Parathyroid adenoma (tissue), 2 donors: ENCODE data around the gene SEPTIN5.

Source experiments
- H2AFZ ChIP-seq: fragments of 300-600 bp; sonication (generic); one replicate; pipeline ENCODE4 v1.7.0; 2017; ENCODE audit warnings: antibody characterized with exemption, mild to moderate bottlenecking
- H3K27ac ChIP-seq: fragments of 300-600 bp; sonication (generic); one replicate; pipeline ENCODE4 v1.7.0; 2017
- H3K27me3 ChIP-seq: fragments of 300-600 bp; sonication (generic); one replicate; pipeline ENCODE4 v1.7.0; 2017; ENCODE audit warnings: low read length; ENCODE audit not compliant: control insufficient read depth, insufficient read depth
- H3K36me3 ChIP-seq: fragments of 300-600 bp; sonication (generic); one replicate; pipeline ENCODE4 v1.7.0; 2017; ENCODE audit warnings: low read length; ENCODE audit not compliant: control insufficient read depth, insufficient read depth
- H3K4me1 ChIP-seq: fragments of 300-600 bp; sonication (generic); one replicate; pipeline ENCODE4 v1.7.0; 2017; ENCODE audit warnings: control low read depth
- H3K4me2 ChIP-seq: fragments of 300-600 bp; sonication (generic); one replicate; pipeline ENCODE4 v1.7.0; 2017; ENCODE audit warnings: low read length
- H3K4me3 ChIP-seq: fragments of 300-600 bp; sonication (generic); one replicate; pipeline ENCODE4 v1.7.0; 2017; ENCODE audit warnings: low read depth, low read length
- H3K79me2 ChIP-seq: fragments of 300-600 bp; sonication (generic); one replicate; pipeline ENCODE4 v1.7.0; 2017; ENCODE audit warnings: control low read depth
- H3K9ac ChIP-seq: fragments of 300-600 bp; sonication (generic); one replicate; pipeline ENCODE4 v1.7.0; 2017; ENCODE audit warnings: mild to moderate bottlenecking
- H3K9me3 ChIP-seq: fragments of 300-600 bp; sonication (generic); one replicate; pipeline ENCODE4 v1.7.0; 2017; ENCODE audit warnings: low read length; ENCODE audit not compliant: control insufficient read depth
- CTCF ChIP-seq: fragments of 300-600 bp; sonication (generic); IDR thresholded peaks from one replicate; pipeline ENCODE4 v1.7.0; 2017; ENCODE audit warnings: antibody characterized with exemption, mild to moderate bottlenecking
- donor health status: primary hyperparathyroidism.

The SEPTIN5 gene

GRCh38 chr22:19672054-19672776 is 42.1 kb upstream of the SEPTIN5 start:
- Histone ChIP-seq H3K4me3 (no peak overlapping the region), H3K9me3 (no peaks in the 10 kb centered on the region), H3K4me2 (no peak overlapping the region), H3K79me2 (no peaks in the 10 kb centered on the region), H3K36me3 (no peaks in the 10 kb centered on the region), H3K27ac (no peak overlapping the region), H3K4me1 (no peaks in the 10 kb centered on the region), H2AFZ (no peak overlapping the region), H3K9ac (no peak overlapping the region), H3K27me3 (no peaks in the 10 kb centered on the region)
- no peak for TF ChIP-seq CTCF

GRCh38 chr22:19673660-19674059 is 40.6 kb upstream of the SEPTIN5 start:
- no peaks in the 10 kb centered on the region for H3K9me3 ChIP-seq
- no peak overlapping the region for H3K9ac ChIP-seq
- H3K27me3 ChIP-seq = no peaks in the 10 kb centered on the region
- no peak overlapping the region for H3K4me2 ChIP-seq
- H3K4me1 ChIP-seq = no peaks in the 10 kb centered on the region
- no peak overlapping the region for H3K27ac ChIP-seq
- no peaks in the 10 kb centered on the region for H3K36me3 ChIP-seq
- no peaks in the 10 kb centered on the region for H3K79me2 ChIP-seq
- no peak overlapping the region for H2AFZ ChIP-seq
- H3K4me3 ChIP-seq = no peak overlapping the region
- no peak for TF ChIP-seq CTCF

GRCh38 chr22:19674129-19674928 is 40.0 kb upstream of the SEPTIN5 start:
- Histone ChIP-seq H3K79me2 (no peaks in the 10 kb centered on the region), H3K27me3 (no peaks in the 10 kb centered on the region), H3K36me3 (no peaks in the 10 kb centered on the region), H3K9me3 (no peaks in the 10 kb centered on the region), H2AFZ (no peak overlapping the region), H3K9ac (no peak overlapping the region), H3K4me1 (no peaks in the 10 kb centered on the region), H3K4me3 (no peak overlapping the region), H3K4me2 (no peak overlapping the region), H3K27ac (no peak overlapping the region)
- TF ChIP-seq CTCF = no peak

DNA sequence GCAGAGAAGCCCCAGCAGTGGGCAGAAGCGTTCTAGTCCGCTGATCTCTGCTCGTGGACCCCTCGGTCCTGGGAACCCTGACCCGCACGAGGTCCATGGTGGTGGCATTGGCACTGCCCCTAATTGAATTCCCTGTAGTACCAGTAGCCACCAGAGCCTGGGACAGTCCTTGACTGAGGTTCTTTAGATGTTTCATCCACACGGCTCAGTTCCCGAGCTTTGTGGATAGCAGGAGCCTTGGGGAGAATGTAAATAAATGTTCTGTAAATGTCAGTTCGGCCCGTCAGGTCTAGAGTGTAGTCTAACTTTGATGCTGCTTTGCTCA is 39.4 kb upstream of the SEPTIN5 start:
- Histone ChIP-seq H3K9ac (no peak overlapping the region), H3K79me2 (no peaks in the 10 kb centered on the region), H2AFZ (no peak overlapping the region), H3K27ac (no peak overlapping the region), H3K9me3 (no peaks in the 10 kb centered on the region), H3K36me3 (no peaks in the 10 kb centered on the region), H3K4me2 (no peak overlapping the region), H3K27me3 (no peaks in the 10 kb centered on the region), H3K4me1 (no peaks in the 10 kb centered on the region), H3K4me3 (no peak overlapping the region)
- no peak for TF ChIP-seq CTCF
